Panc1 (cell line): ENCODE measurements around the gene DNAJC16. TPM values are rescaled to one million over a fixed set of nuclear protein-coding genes. Genes with fewer than 3 reads are reported as not detected.

Experiments used
- ATAC-seq: fragments of 200-7000 bp; cut with Tn5 transposase; 2 replicates; pipeline ENCODE4 v1.9.1; 2020; ENCODE audit warnings: mild to moderate bottlenecking, moderate library complexity
- BruUV-seq: library from RNA; stranded (reverse); fragments of 400-500 nt; replicated peaks from 2 replicates; lab custom pipeline; 2021; lab: Mats Ljungman, UMichigan
- CTCF ChIA-PET: fragments of 300-600 bp; sonication (Branson Sonifier 250); formaldehyde crosslinking; loops from one replicate; lab custom pipeline; 2022; ENCODE audit warnings: antibody characterized with exemption; lab: Charles Lee
- POLR2A ChIA-PET: fragments of 300-600 bp; sonication (Branson Sonifier 250); formaldehyde crosslinking; loops from one replicate; lab custom pipeline; 2022; ENCODE audit warnings: antibody characterized with exemption; lab: Charles Lee
- DNase-seq: peaks from one replicate; pipeline ENCODE4 v3.0.0-alpha.2; 2010; ENCODE audit warnings: low read depth, low spot score
- H3K27ac ChIP-seq: 2 replicates; pipeline ENCODE4 v1.5.1; 2011; ENCODE audit warnings: mild to moderate bottlenecking, low read length, inconsistent platforms
- H3K27me3 ChIP-seq: fragments of 200-500 bp; sonication (Bioruptor generic); 2 replicates; pipeline ENCODE4 v1.6.0; 2014; ENCODE audit warnings: low read length, inconsistent platforms; ENCODE audit not compliant: control insufficient read depth, insufficient read depth
- H3K36me3 ChIP-seq: fragments of 200-500 bp; sonication (Bioruptor generic); 2 replicates; pipeline ENCODE4 v1.5.1; 2014; ENCODE audit warnings: inconsistent platforms, mild to moderate bottlenecking, low read length, moderate library complexity; ENCODE audit not compliant: control insufficient read depth, insufficient read depth
- H3K4me1 ChIP-seq: 2 replicates; pipeline ENCODE4 v1.5.1; 2011; ENCODE audit warnings: inconsistent platforms, mild to moderate bottlenecking, low read length, moderate library complexity; ENCODE audit not compliant: control insufficient read depth, insufficient read depth
- H3K4me3 ChIP-seq, 2 experiments: 2 replicates each; pipeline ENCODE4 v1.5.1; 2011 to 2012; ENCODE audit warnings: low read depth in 2 of 2, low read length in 2 of 2, mild to moderate bottlenecking in 2 of 2, inconsistent platforms in 1 of 2, moderate library complexity in 1 of 2
- H3K9me3 ChIP-seq: fragments of 200-500 bp; sonication (Bioruptor generic); 2 replicates; pipeline ENCODE4 v1.5.1; 2014; ENCODE audit warnings: low read depth, mild to moderate bottlenecking, inconsistent platforms, low read length, moderate library complexity; ENCODE audit not compliant: control insufficient read depth, insufficient read depth
- POLR2AphosphoS5 ChIP-seq: IDR thresholded peaks from 2 replicates; pipeline ENCODE4 v1.6.1; 2012; ENCODE audit warnings: mild to moderate bottlenecking, low read depth, low read length, moderate library complexity
- SIN3A ChIP-seq: IDR thresholded peaks from 2 replicates; pipeline ENCODE4 v1.6.1; 2012; ENCODE audit warnings: low read depth, mild to moderate bottlenecking, low read length, moderate library complexity, borderline replicate concordance; ENCODE audit not compliant: insufficient read depth
- TCF7L2 ChIP-seq: IDR thresholded peaks from 2 replicates; pipeline ENCODE4 v1.6.1; 2011; ENCODE audit warnings: mild to moderate bottlenecking, low read depth, low read length, inconsistent platforms
- in situ Hi-C: cut with HindIII; loops from 2 replicates; pipeline ENCODE4 v1.10.0; 2016; ENCODE audit warnings: low sequenced_read_pairs, low pct_unique_long_range_greater_than_20kb
- intact Hi-C: fragments of 100-400 bp; cut with micrococcal nuclease; formaldehyde crosslinking; loops from one replicate; pipeline ENCODE4 v1.10.0; 2022; ENCODE audit not compliant: unreplicated experiment
- total RNA-seq: library from RNA; stranded (reverse); gene quantifications from one replicate; pipeline ENCODE4 v1.2.1, GENCODE V29; 2021; ENCODE audit not compliant: unreplicated experiment
- TF ChIP-seq, protein P1 (sequence below), 2 experiments: IDR thresholded peaks; 2 replicates each; pipeline ENCODE4 v1.6.1; 2011 to 2012; ENCODE audit warnings: low read depth in 2 of 2, control low read depth in 1 of 2, low read length in 1 of 2, mild to moderate bottlenecking in 1 of 2, moderate library complexity in 1 of 2; ENCODE audit not compliant: insufficient read depth in 1 of 2
- TF ChIP-seq, protein P2 (sequence below): fragments of 450-650 bp; IDR thresholded peaks from 2 replicates; pipeline ENCODE4 v1.5.1; 2017; ENCODE audit warnings: mild to moderate bottlenecking

Gene DNAJC16
- total RNA-seq, 1 experiment from 2014 or later = 22.0 TPM

DNA sequence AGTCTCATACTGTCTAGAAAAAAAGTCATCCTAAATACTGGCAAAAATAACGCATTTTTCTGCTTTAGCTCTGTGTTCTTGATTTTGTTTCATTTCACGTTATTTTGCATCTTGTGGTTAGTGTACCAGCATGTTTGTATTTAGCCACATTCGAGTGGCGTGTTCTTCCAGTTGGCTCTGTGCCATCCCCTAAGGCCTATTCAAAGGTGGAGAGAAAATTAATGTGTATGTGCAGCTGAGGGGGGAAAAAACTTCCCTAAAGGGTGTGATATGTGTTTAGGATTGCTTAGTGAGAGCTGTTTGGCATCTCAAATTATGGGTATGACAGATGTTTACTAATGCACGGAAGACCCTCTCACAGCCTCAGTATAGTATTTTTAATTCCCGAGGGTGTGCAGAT is 12.1 kb downstream of the DNAJC16 start:
- Histone ChIP-seq H3K27ac (no peak overlapping the region), H3K36me3 (peaks cover 11% of the 10 kb centered on the region), H3K4me1 (no peaks in the 10 kb centered on the region), H3K9me3 (no peaks in the 10 kb centered on the region), H3K27me3 (no peaks in the 10 kb centered on the region), H3K4me3 (no peak overlapping the region)
- intact Hi-C loops (no loop called here), in situ Hi-C loops (no loop called here)
- TF ChIP-seq POLR2AphosphoS5 (no peak), SIN3A (no peak)
- TF ChIP-seq, protein P1, sequence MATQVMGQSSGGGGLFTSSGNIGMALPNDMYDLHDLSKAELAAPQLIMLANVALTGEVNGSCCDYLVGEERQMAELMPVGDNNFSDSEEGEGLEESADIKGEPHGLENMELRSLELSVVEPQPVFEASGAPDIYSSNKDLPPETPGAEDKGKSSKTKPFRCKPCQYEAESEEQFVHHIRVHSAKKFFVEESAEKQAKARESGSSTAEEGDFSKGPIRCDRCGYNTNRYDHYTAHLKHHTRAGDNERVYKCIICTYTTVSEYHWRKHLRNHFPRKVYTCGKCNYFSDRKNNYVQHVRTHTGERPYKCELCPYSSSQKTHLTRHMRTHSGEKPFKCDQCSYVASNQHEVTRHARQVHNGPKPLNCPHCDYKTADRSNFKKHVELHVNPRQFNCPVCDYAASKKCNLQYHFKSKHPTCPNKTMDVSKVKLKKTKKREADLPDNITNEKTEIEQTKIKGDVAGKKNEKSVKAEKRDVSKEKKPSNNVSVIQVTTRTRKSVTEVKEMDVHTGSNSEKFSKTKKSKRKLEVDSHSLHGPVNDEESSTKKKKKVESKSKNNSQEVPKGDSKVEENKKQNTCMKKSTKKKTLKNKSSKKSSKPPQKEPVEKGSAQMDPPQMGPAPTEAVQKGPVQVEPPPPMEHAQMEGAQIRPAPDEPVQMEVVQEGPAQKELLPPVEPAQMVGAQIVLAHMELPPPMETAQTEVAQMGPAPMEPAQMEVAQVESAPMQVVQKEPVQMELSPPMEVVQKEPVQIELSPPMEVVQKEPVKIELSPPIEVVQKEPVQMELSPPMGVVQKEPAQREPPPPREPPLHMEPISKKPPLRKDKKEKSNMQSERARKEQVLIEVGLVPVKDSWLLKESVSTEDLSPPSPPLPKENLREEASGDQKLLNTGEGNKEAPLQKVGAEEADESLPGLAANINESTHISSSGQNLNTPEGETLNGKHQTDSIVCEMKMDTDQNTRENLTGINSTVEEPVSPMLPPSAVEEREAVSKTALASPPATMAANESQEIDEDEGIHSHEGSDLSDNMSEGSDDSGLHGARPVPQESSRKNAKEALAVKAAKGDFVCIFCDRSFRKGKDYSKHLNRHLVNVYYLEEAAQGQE (IDR thresholded peaks at IDR 0.05; ENCODE audit: insufficient read depth in 1 of 2, low read depth in 2 of 2, low read length in 1 of 2) = no peak
- TF ChIP-seq, protein P2, sequence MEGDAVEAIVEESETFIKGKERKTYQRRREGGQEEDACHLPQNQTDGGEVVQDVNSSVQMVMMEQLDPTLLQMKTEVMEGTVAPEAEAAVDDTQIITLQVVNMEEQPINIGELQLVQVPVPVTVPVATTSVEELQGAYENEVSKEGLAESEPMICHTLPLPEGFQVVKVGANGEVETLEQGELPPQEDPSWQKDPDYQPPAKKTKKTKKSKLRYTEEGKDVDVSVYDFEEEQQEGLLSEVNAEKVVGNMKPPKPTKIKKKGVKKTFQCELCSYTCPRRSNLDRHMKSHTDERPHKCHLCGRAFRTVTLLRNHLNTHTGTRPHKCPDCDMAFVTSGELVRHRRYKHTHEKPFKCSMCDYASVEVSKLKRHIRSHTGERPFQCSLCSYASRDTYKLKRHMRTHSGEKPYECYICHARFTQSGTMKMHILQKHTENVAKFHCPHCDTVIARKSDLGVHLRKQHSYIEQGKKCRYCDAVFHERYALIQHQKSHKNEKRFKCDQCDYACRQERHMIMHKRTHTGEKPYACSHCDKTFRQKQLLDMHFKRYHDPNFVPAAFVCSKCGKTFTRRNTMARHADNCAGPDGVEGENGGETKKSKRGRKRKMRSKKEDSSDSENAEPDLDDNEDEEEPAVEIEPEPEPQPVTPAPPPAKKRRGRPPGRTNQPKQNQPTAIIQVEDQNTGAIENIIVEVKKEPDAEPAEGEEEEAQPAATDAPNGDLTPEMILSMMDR = no peak
- TSS peak; percentile 53 for BruUV-seq
- ChIA-PET CTCF (no interaction called here), POLR2A (no interaction called here)
- no peak for DNase-seq
- no peak for ATAC-seq

DNA sequence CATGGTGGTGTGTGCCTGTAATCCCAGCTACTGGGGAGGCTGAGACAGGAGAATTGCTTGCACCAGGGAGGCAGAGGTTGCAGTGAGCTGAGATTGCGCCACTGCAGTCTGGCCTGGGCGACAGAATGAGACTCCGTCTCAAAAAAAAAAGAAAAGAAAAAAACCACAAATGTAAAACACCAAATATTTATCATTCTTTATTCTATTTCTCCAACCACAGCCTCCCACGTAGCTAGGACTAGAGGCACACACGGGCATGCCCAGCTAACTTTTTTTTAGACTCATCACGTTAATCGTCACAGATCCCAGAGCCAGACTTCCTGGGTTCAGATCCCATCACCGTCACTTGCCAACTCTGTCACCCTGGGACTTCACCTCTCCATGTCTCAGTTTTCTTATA is 13.5 kb downstream of the DNAJC16 start:
- Histone ChIP-seq H3K4me3 (no peak overlapping the region), H3K36me3 (peaks cover 14% of the 10 kb centered on the region), H3K27me3 (no peaks in the 10 kb centered on the region), H3K4me1 (no peaks in the 10 kb centered on the region), H3K9me3 (no peaks in the 10 kb centered on the region), H3K27ac (no peak overlapping the region)
- ChIA-PET CTCF (no interaction called here), POLR2A (no interaction called here)
- TF ChIP-seq SIN3A (no peak), TCF7L2 (no peak), POLR2AphosphoS5 (no peak)
- TF ChIP-seq, protein P2 = no peak
- TF ChIP-seq, protein P1 (IDR thresholded peaks at IDR 0.05; ENCODE audit: insufficient read depth in 1 of 2, low read depth in 2 of 2, low read length in 1 of 2) = no peak
- intact Hi-C loops (no loop called here), in situ Hi-C loops (no loop called here)
- BruUV-seq = no TSS peak
- no peak for DNase-seq
- no peak for ATAC-seq
